SH-SY5Y (cell line): ENCODE measurements around the gene CRYBB3.

ENCODE experiments used
- GATA2 ChIP-seq: IDR thresholded peaks from 2 replicates; pipeline ENCODE4 v1.6.1; 2011; ENCODE audit warnings: mild to moderate bottlenecking, low read depth, low read length
- GATA3 ChIP-seq: IDR thresholded peaks from 2 replicates; pipeline ENCODE4 v1.6.1; 2011; ENCODE audit warnings: low read depth, mild to moderate bottlenecking, low read length, moderate library complexity

Gene CRYBB3

DNA sequence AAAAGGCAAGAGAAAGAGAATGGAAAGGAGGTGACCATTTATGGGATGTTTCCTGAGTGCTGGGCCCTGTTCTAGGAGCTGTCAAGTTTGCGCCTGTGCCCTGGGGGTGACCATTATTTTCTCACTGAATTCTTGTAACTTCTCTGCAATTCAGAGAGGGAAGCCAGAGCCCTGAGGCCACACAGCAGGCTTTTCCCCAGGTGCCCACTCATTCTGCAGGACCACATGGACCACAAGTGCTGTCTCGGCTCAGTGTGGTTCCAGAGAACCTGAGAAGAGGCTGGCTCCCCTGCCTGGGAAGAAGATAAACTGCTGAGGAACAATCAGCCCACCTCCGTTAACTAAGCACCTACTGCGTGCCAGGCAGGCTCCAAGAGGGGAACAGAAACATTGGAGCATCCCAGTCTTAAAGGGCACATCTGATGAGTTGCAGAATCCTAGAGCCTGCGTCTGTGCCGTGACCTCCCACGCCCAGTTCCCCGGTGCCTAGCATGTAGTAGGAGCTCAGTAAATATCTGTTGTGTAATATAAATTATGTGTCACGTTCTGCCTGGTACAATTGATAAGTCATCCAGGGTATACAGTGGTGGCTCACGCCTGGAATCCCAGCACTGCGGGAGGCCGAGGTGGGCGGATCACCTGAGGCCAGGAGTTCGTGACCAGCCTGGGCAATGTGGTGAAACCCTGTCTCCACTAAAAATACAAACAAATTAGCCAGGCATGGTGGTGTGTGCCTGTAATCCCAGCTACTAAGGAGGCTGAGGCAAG lies 31.6 kb upstream of the CRYBB3 start:
- TF ChIP-seq GATA3: no peak
- no peak for TF ChIP-seq GATA2

DNA sequence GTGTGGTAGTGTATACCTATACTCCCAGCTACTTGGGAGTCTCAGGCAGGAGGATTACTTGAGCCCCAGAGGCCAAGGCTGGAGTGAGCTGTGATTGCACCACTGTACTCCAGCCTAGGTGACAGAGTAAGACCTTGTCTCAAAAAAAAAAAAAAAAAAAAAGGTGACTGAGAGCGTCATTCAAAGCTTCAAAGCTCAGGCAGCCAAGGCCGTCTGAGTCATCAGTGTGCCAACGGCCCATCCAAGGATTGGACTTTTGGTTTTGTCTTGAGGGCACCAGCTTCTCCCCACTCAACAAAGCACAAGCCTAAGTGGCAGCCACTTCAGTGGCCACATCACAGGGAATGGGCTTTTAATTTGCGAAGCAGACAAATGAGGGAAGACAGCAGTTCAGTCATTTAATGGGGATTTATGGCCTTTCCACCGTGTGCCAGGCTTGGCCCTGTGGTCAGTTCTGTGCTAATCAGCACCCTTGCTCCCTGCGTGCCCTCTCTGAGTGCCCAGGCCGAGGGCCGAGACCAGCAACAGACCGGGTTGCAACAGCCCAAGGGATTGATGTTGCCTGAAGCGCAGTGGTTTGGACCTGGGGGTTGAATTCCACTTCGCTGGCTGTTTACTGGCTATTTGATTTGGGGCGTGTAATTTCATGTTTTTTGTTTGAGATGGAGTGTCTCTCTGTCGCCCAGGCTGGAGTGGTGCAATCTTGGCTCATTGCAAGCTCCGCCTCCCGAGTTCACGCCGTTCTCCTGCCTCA lies 30.2 kb upstream of the CRYBB3 start:
- TF ChIP-seq GATA2 (no peak), GATA3 (no peak)

DNA sequence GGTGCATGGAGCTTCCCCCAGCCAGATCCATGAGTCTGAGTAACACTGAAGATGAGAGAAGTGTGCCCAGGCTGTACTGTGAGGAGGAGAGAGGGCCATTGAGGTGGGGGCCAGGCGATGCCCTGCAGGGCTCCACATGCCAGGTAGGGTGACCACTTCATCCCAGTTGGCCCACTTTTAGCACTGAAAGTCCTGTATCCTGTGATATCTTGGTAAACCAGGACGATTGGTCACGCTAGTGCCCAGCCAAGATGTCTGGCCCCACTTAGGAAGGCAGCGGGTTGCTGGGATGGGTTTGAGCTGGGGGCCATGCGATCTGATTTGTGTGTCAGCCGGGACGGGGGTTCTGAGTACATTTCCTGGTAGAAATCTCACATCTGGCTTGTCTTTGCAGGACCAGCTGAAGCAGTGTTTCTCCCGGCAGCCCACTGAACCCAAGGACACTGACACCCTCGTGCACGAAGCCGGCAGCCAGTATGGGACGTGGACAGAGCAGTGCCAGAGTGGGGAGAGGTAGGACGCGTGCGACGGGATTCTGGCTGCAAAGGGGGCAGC lies 29.2 kb upstream of the CRYBB3 start:
- TF ChIP-seq GATA2 (no peak), GATA3 (no peak)

DNA sequence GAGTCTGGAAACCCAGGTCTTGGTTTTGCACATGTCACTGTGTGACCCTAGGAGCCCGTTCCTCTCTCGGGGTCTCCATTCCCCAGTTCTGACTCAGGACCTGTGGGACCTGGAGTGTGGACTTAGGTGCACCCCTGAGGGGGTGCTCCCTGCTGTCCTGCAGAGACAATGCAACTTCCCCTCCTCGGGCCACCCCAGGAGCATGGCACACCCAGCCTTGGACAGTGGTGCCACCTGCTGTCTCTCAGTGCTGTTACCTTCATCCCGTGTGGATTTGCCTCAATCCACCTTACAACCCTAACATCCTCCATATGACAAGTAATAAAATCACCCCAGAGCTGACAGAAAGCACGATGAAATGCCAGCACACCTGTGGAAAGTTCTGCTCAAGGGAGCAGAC lies 27.5 kb upstream of the CRYBB3 start:
- TF ChIP-seq GATA2 (no peak), GATA3 (no peak)

DNA sequence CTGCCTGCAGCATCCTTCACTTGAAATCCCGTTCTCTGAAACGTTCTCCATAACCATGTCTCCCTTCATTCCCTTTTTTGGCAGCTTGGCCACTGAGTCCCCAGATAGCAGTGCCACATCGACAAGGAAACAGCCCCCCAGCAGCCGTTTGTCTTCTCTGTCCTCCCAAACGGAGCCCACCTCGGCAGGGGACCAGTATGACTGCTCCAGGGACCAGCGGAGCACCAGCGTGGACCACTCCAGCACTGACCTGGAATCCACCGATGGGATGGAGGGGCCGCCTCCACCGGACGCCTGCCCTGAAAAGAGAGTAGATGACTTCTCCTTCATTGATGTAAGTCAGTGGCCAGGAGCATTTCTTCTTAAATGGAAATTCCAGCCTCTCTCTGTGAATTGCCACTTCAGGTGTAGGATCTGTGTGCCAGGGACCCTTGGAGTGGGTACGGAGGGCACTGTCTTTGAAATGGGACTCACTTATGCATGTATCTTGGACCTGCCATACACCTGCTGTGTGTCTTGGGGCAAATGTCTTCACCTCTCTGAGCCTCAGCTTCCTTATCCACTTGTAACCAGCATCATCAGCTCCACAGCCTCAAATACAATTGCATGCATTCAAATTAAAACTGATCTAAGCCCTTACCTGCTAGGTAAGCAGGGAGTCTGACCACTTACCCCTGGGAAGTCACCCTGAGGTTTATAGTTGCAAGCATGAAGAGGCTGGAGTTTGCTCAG lies 25.3 kb upstream of the CRYBB3 start:
- TF ChIP-seq GATA2: no peak
- no peak for TF ChIP-seq GATA3

DNA sequence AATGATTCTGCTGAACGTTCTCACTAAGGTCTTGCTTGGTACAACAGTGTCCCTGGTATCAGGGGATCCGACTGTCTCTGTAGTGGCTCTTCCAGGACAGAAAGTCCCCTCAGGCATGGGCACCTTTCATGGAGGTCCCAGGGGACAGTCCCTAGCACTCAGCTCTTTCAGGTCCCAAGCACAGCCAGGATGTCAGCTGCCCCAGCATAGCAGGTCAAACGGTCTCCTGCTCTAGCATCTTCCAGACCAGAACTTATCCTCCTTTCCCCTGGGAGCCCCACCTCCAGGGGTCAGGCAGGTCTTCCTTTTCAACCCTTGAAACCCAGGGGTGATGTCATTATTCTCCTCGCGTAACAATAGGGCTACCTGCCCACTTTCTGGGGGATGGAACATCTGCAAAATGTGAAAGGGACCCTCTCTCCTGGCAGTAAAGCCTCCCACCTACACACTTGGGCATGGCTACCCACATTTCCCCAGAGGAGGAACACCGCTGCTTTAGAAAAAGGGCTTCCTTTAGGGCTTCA lies 24.7 kb upstream of the CRYBB3 start:
- TF ChIP-seq GATA3 (no peak), GATA2 (no peak)

DNA sequence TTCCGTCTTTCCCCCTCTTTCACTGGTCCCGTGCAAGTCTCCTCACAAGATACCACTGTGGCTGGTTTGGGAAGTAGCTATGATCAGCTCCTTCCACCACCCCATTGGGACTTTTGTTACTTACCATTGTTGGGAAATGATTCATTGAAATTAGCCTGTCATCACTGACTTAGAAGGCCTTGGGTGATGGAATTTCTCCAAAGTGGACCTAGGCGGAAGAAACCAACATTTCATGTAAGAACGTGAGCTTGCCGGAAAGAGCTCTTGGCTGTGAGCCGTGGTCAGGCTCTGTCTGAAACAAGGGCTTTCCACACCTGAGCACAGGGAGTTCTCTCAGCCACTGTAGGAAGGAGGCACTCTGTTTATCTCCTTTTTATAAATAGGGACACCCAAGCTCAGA lies 23.5 kb upstream of the CRYBB3 start:
- no peak for TF ChIP-seq GATA3
- no peak for TF ChIP-seq GATA2

DNA sequence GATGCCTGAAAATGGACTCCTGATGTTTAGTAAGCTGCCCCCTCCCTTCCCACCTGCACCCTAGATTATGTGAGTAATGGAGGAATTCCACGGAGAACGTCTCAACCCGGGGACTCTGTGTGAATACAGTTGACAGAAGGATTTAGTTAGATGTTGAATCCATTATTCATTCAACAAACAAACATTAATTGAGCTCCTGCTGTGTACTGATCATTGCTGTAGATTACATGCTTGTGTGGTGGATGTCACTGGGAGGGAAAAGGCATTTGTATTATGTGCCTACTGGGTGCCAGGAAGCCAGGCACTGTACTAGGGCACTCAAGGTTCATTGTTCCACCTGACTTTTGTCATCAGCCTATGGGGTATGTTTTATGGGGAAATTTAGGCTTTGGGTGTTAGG lies 22.9 kb upstream of the CRYBB3 start:
- TF ChIP-seq GATA2: no peak
- no peak for TF ChIP-seq GATA3

DNA sequence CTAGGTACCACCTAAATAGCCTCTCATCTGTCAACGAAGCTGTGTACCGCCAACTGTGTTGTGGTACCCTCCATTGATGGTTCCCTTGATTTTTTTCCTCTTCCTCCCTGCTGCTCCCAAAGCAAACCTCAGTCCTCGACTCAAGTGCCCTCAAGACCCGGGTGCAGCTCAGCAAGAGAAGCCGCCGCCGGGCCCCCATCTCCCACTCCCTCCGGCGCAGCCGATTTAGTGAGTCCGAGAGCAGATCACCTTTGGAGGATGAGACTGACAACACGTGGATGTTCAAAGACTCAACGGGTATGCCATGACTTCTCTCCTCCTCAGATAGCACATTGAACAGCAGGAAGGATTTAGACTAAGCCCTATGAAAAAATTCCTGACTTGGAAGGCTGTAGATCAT lies 22.4 kb upstream of the CRYBB3 start:
- TF ChIP-seq GATA2: no peak
- no peak for TF ChIP-seq GATA3

DNA sequence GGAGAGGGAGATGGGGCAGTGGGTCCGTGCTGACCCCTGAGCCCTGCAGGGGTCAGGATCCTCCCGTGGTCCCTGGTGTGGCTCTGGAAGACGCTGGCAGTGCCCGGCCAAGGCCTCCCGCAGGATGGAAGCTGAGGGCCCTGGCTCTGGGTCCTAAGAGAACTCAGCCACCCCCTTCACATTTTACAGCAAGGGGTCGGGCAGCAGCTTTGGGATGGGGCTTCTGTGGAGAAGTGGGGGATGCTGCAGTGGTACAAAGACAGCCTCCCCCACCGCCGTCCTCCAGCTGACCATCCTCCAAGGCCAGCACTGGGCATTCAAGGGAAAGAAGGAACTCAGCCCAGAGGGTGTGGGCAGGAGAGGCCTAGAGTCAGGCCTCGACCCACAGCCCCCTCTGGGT lies 21.8 kb upstream of the CRYBB3 start:
- TF ChIP-seq GATA3: no peak
- TF ChIP-seq GATA2: no peak

DNA sequence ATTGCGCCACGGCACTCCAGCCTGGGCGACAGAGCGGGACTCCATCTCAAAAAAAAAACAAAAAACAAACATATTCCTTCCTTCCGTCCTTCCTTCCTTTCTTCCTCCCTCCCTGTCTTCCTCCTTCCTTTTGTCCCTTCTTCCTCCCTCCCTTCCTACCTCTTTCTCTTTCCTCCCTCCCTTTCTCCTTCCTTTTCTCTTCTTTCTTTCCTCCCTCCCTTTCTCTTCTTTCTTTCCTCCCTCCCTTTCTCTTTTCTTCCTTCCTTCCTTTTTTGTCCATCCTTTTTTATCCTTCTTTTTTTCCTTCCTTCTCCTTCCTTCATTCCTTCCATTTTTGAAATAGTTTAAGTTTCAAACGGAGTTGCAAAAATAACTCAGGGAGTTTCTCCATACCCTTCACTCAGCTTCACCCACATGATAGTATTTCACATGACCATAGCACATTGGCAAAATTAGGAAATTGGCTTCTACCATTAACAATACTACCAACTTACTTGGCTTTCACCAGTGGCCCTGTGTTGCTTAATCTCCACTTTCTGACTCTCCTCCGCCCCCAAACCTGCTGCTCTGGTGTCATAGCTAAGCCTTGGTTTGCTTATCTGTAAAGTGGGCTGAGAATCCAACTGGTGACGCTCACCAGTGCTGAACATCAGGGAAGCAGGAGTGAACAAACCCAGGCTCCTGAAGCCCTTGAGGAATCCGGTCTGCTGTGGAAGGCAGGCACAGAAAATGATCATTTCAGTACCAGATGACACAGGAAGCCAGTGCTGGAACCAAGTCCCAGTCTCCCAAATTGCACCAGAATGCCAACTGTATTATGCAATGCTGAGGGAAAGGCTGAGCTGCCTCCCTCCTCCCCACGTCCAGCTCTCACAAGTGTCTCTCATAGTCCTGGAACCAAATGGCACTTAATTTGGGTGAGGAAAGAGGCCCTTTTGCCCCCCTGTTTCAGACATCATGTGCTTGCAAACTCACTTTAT lies 17.2 kb upstream of the CRYBB3 start:
- TF ChIP-seq GATA2 (no peak), GATA3 (no peak)

DNA sequence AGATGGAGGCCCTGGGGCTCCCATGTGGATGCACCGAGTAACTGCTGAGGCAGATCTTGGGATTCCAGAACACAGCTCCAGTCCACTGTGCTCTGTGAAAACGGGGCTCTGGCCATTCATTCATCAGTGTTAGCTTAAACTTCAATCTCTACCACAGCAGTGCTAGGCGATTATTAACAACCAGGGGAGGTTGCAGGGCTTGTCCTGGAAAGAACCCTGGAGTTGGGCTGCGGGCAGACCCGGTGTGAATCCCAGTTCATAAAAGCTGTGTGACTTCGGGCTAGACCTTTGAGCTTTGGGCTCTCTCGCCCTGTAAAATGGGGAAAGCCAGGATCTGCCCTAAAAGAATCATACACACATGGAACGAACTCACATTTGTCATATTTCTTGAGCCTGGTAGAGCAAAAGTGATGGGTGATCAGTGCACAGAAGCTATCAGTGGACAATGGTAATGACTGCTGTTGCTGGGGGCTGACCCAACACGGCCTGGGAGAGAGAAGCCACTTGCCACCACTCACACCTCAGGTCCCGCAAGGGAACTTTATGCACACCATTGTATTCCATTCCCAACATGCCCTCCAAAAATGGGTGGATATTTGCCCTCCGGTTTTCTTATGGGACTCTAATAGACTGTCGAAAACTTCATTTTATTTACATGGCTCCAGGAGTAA lies 15.6 kb upstream of the CRYBB3 start:
- TF ChIP-seq GATA2 (no peak), GATA3 (no peak)

DNA sequence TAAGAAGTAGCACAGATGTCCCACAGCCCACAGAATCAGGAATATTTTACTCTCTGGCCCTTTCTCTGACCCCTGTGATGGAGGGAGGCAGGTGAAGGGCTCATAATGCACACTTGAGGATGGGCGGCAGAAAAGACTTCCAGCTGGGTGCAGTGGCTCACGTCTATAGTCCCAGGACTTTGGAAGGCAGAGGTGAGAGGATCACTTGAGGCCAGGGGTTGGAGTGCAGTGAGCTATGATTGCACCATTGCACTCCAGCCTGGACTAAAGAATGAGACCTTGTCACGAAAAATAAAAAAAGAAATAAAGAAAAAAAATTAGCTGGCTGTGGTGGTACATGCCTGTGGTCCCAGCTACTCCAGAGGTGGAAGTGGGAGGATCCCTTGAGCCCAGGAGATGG lies 13.5 kb upstream of the CRYBB3 start:
- no peak for TF ChIP-seq GATA3
- no peak for TF ChIP-seq GATA2
